Liver (tissue), 9 donors: Measurements from ENCODE around the gene ATP2A3. TPM values are rescaled to one million over a fixed set of nuclear protein-coding genes. Genes with fewer than 3 reads are reported as not detected.

Source experiments
- DNase-seq: peaks from one replicate; pipeline ENCODE4 v3.0.0-alpha.2; 2017; ENCODE audit warnings: low spot score
- H3K27ac ChIP-seq, 2 donors: one replicate each; pipeline ENCODE4 v1.7.0; 2013; ENCODE audit warnings: inconsistent platforms in 2 of 2, low read length in 2 of 2, control low read depth in 1 of 2, low read depth in 1 of 2, mild to moderate bottlenecking in 1 of 2
- H3K27me3 ChIP-seq, 4 donors: one replicate each; pipeline versions ENCODE4 v1.6.1 to v1.7.0; 2013; ENCODE audit warnings: low read length in 3 of 4, inconsistent platforms in 1 of 4, mild to moderate bottlenecking in 1 of 4, moderate library complexity in 1 of 4; ENCODE audit not compliant: control insufficient read depth in 4 of 4, insufficient read depth in 4 of 4
- H3K36me3 ChIP-seq, 4 donors: one replicate each; pipeline versions ENCODE4 v1.6.1 to v1.7.0; 2013; ENCODE audit warnings: low read length in 3 of 4, mild to moderate bottlenecking in 3 of 4, low read depth in 1 of 4, moderate library complexity in 1 of 4; ENCODE audit not compliant: control insufficient read depth in 4 of 4, insufficient read depth in 3 of 4
- H3K4me1 ChIP-seq, 4 donors: one replicate each; pipeline versions ENCODE4 v1.6.1 to v1.7.0; 2013; ENCODE audit warnings: low read length in 3 of 4, mild to moderate bottlenecking in 3 of 4, moderate library complexity in 1 of 4; ENCODE audit not compliant: control insufficient read depth in 4 of 4, insufficient read depth in 4 of 4
- H3K4me3 ChIP-seq, 3 donors: one replicate each; pipeline versions ENCODE4 v1.6.1 to v1.7.0; 2013; ENCODE audit warnings: low read length in 3 of 3, control low read depth in 1 of 3, low read depth in 1 of 3, mild to moderate bottlenecking in 1 of 3
- H3K9ac ChIP-seq, 2 donors: one replicate each; pipeline ENCODE4 v1.7.0; 2013; ENCODE audit warnings: low read length in 2 of 2, mild to moderate bottlenecking in 2 of 2, moderate library complexity in 2 of 2, control low read depth in 1 of 2, low read depth in 1 of 2
- H3K9me3 ChIP-seq, 4 donors: one replicate each; pipeline versions ENCODE4 v1.6.1 to v1.7.0; 2013; ENCODE audit warnings: low read length in 3 of 4; ENCODE audit not compliant: control insufficient read depth in 4 of 4
- EGR1 ChIP-seq, 2 donors: IDR thresholded peaks; 2 replicates each; pipeline ENCODE4 v1.6.1; 2016 to 2018; ENCODE audit warnings: antibody characterized with exemption in 2 of 2, low read depth in 2 of 2
- FOXA1 ChIP-seq: IDR thresholded peaks from 2 replicates; pipeline ENCODE4 v1.6.1; 2016; ENCODE audit warnings: antibody characterized with exemption
- FOXA2 ChIP-seq: IDR thresholded peaks from 2 replicates; pipeline ENCODE4 v1.6.1; 2016; ENCODE audit warnings: antibody characterized with exemption
- GABPA ChIP-seq, 2 donors: IDR thresholded peaks in 1 of 2; conservative IDR thresholded peaks in 1 of 2; 2 replicates each; pipeline ENCODE4 v1.6.1; 2016; ENCODE audit warnings: antibody characterized with exemption in 2 of 2, mild to moderate bottlenecking in 1 of 2, moderate library complexity in 1 of 2
- HNF4A ChIP-seq, 2 donors: conservative IDR thresholded peaks; 2 replicates each; pipeline ENCODE4 v1.6.1; 2016; ENCODE audit warnings: antibody characterized with exemption in 2 of 2, mild to moderate bottlenecking in 2 of 2
- HNF4G ChIP-seq: IDR thresholded peaks from 2 replicates; pipeline ENCODE4 v1.6.1; 2016; ENCODE audit warnings: antibody characterized with exemption
- JUND ChIP-seq, 2 donors: IDR thresholded peaks; 2 replicates each; pipeline ENCODE4 v1.6.1; 2016; ENCODE audit warnings: antibody characterized with exemption in 2 of 2
- NR2F2 ChIP-seq: IDR thresholded peaks from 2 replicates; pipeline ENCODE4 v1.6.1; 2016; ENCODE audit warnings: antibody characterized with exemption
- RAD21 ChIP-seq, 2 donors: IDR thresholded peaks; 2 replicates each; pipeline ENCODE4 v1.6.1; 2016; ENCODE audit warnings: antibody characterized with exemption in 2 of 2, mild to moderate bottlenecking in 2 of 2
- RXRA ChIP-seq, 2 donors: IDR thresholded peaks; 2 replicates each; pipeline ENCODE4 v1.6.1; 2017 to 2018; ENCODE audit warnings: antibody characterized with exemption in 2 of 2, mild to moderate bottlenecking in 1 of 2
- SP1 ChIP-seq: IDR thresholded peaks from 2 replicates; pipeline ENCODE4 v1.6.1; 2018; ENCODE audit warnings: antibody characterized with exemption, mild to moderate bottlenecking
- TAF1 ChIP-seq: conservative IDR thresholded peaks from 2 replicates; pipeline ENCODE4 v1.6.1; 2016; ENCODE audit warnings: antibody characterized with exemption, mild to moderate bottlenecking
- YY1 ChIP-seq: IDR thresholded peaks from 2 replicates; pipeline ENCODE4 v1.6.1; 2016; ENCODE audit warnings: antibody characterized with exemption, mild to moderate bottlenecking
- WGBS: extraction: QIAGEN DNeasy Blood & Tissue Kit; methylation state at CpG from one replicate; pipeline ENCODE4 v1.1.7; 2013; 5-methylcytosine and 5-hydroxymethylcytosine counted together
- polyA plus RNA-seq, 2 donors: library from polyadenylated mRNA; stranded (reverse) in 1 of 2; unstranded in 1 of 2; fragments of 200-250 nt in 1 of 2; fragments of >200 nt in 1 of 2; fragmentation: Nextera tagmentation in 1 of 2; extraction: Ambion mirVana in 1 of 2; gene quantifications; one replicate each; pipeline versions ENCODE4 v1.2.1 to v1.2.3, GENCODE V29; 2013 to 2015
- total RNA-seq, 2 donors: library from RNA; depleted of rRNA; stranded (reverse); fragments of >200 nt; gene quantifications; one replicate each; pipeline ENCODE4 v1.2.3, GENCODE V29; 2014
- TF ChIP-seq, protein P1 (sequence below): IDR thresholded peaks from 2 replicates; pipeline ENCODE4 v1.6.1; 2016; ENCODE audit warnings: antibody characterized with exemption, mild to moderate bottlenecking
- TF ChIP-seq, protein P2 (sequence below): fragments of 150-350 bp; IDR thresholded peaks from 2 replicates; pipeline ENCODE4 v1.5.1; 2017; ENCODE audit warnings: improper control_type of control experiment, low read depth, low read length; ENCODE audit not compliant: missing input control
- TF ChIP-seq, protein P3 (sequence below): IDR thresholded peaks from 2 replicates; pipeline ENCODE4 v1.6.1; 2016; ENCODE audit warnings: antibody characterized with exemption
- TF ChIP-seq, protein P4 (sequence below): IDR thresholded peaks from 2 replicates; pipeline ENCODE4 v1.6.1; 2016; ENCODE audit warnings: antibody characterized with exemption
- donor health status: healthy.
- donor health status: healthy.
- donor health status: healthy.
- donor health status: healthy.
- donor health status: healthy.

ATP2A3 gene
- total and polyA plus RNA-seq, 4 donors: 1.4 to 17.1 (median 3.2) TPM

DNA sequence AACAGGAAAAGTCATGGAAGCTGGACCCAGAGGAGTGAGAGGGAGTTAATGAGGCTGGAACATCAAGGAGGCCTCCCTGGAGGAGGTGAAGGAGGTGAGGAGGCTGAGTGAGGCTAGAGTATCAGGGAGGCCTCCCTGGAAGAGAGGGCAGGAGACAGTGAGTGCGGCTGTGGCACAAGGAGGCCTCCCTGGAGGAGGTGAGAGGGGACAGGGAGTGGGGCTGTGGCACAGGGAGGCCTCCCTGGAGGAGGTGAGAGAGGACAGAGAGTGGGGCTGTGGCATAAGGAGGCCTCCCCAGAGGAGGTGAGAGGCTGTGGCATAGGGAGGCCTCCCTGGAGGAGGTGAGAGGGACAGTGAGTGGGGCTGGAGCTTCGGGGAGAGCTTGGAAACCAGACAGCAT lies 76.8 kb downstream of the ATP2A3 start:
- peaks cover 0 to 20% (median 8%) of the 10 kb centered on the region in 4 donors for H3K4me1 ChIP-seq
- no peak for DNase-seq

DNA sequence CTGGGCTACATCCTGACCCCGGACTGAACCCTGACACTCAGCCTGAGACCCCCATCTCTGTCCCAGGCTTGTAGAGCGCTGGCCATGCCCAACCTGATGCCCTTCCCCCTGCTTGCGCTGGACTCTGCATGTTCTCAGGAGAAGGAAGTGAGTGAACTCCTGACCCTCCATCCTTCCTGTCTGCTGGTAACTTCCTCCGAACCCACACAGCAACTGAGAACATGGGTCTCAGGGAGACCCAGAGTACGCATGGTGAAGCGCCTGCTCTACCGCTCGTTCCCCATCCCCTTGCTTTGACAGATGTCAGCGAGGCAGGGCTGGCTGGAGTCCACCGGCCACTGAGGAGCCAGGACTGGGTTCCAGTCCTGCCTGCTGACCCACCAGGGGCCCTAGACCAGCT lies 77.5 kb downstream of the ATP2A3 start:
- Histone ChIP-seq H3K27me3 (peaks cover 0 to 2% (median 0%) of the 10 kb centered on the region in 4 donors), H3K36me3 (no peaks in the 10 kb centered on the region), H3K4me3 (no peak overlapping the region), H3K9ac (no peak overlapping the region), H3K9me3 (no peaks in the 10 kb centered on the region), H3K4me1 (peaks cover 0 to 13% (median 6%) of the 10 kb centered on the region in 4 donors), H3K27ac (peak overlapping the region; percentile 53 to 55)
- WGBS: 62% methylated on average over 10 of the region's 10 CpGs
- TF ChIP-seq, protein P1, sequence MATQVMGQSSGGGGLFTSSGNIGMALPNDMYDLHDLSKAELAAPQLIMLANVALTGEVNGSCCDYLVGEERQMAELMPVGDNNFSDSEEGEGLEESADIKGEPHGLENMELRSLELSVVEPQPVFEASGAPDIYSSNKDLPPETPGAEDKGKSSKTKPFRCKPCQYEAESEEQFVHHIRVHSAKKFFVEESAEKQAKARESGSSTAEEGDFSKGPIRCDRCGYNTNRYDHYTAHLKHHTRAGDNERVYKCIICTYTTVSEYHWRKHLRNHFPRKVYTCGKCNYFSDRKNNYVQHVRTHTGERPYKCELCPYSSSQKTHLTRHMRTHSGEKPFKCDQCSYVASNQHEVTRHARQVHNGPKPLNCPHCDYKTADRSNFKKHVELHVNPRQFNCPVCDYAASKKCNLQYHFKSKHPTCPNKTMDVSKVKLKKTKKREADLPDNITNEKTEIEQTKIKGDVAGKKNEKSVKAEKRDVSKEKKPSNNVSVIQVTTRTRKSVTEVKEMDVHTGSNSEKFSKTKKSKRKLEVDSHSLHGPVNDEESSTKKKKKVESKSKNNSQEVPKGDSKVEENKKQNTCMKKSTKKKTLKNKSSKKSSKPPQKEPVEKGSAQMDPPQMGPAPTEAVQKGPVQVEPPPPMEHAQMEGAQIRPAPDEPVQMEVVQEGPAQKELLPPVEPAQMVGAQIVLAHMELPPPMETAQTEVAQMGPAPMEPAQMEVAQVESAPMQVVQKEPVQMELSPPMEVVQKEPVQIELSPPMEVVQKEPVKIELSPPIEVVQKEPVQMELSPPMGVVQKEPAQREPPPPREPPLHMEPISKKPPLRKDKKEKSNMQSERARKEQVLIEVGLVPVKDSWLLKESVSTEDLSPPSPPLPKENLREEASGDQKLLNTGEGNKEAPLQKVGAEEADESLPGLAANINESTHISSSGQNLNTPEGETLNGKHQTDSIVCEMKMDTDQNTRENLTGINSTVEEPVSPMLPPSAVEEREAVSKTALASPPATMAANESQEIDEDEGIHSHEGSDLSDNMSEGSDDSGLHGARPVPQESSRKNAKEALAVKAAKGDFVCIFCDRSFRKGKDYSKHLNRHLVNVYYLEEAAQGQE: no peak
- TF ChIP-seq RXRA (IDR thresholded peaks at IDR 0.05): peak; percentile 42 to 49
- TF ChIP-seq TAF1: no peak
- TF ChIP-seq NR2F2: peak; percentile 93
- TF ChIP-seq, protein P2, sequence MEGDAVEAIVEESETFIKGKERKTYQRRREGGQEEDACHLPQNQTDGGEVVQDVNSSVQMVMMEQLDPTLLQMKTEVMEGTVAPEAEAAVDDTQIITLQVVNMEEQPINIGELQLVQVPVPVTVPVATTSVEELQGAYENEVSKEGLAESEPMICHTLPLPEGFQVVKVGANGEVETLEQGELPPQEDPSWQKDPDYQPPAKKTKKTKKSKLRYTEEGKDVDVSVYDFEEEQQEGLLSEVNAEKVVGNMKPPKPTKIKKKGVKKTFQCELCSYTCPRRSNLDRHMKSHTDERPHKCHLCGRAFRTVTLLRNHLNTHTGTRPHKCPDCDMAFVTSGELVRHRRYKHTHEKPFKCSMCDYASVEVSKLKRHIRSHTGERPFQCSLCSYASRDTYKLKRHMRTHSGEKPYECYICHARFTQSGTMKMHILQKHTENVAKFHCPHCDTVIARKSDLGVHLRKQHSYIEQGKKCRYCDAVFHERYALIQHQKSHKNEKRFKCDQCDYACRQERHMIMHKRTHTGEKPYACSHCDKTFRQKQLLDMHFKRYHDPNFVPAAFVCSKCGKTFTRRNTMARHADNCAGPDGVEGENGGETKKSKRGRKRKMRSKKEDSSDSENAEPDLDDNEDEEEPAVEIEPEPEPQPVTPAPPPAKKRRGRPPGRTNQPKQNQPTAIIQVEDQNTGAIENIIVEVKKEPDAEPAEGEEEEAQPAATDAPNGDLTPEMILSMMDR: no peak
- TF ChIP-seq FOXA1: no peak
- no peak for TF ChIP-seq HNF4A (conservative IDR thresholded peaks at IDR 0.05)
- peak; percentile 55 for TF ChIP-seq SP1
- TF ChIP-seq EGR1 (IDR thresholded peaks at IDR 0.05; ENCODE audit: low read depth in 2 of 2): peak; percentile 33 to 78
- TF ChIP-seq FOXA2: no peak
- DNase-seq: no peak

More for the DNA sequence above, 76.8 kb downstream of the ATP2A3 start:
- TF ChIP-seq NR2F2: no peak
- TF ChIP-seq RAD21 (IDR thresholded peaks at IDR 0.05): no peak
- TF ChIP-seq HNF4A (conservative IDR thresholded peaks at IDR 0.05): no peak
- TF ChIP-seq HNF4G: no peak
- TF ChIP-seq RXRA (IDR thresholded peaks at IDR 0.05): no peak
- no peak for TF ChIP-seq YY1
- no peak for TF ChIP-seq TAF1
- TF ChIP-seq JUND (IDR thresholded peaks at IDR 0.05): no peak
- TF ChIP-seq SP1: no peak
- TF ChIP-seq, protein P3, sequence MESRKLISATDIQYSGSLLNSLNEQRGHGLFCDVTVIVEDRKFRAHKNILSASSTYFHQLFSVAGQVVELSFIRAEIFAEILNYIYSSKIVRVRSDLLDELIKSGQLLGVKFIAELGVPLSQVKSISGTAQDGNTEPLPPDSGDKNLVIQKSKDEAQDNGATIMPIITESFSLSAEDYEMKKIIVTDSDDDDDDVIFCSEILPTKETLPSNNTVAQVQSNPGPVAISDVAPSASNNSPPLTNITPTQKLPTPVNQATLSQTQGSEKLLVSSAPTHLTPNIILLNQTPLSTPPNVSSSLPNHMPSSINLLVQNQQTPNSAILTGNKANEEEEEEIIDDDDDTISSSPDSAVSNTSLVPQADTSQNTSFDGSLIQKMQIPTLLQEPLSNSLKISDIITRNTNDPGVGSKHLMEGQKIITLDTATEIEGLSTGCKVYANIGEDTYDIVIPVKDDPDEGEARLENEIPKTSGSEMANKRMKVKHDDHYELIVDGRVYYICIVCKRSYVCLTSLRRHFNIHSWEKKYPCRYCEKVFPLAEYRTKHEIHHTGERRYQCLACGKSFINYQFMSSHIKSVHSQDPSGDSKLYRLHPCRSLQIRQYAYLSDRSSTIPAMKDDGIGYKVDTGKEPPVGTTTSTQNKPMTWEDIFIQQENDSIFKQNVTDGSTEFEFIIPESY: no peak
- TF ChIP-seq GABPA (IDR thresholded peaks at IDR 0.05 in 1 of 2, conservative IDR thresholded peaks at IDR 0.05 in 1 of 2): no peak
- TF ChIP-seq, protein P4, sequence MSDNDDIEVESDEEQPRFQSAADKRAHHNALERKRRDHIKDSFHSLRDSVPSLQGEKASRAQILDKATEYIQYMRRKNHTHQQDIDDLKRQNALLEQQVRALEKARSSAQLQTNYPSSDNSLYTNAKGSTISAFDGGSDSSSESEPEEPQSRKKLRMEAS: no peak
- no peak for TF ChIP-seq EGR1 (IDR thresholded peaks at IDR 0.05; ENCODE audit: low read depth in 2 of 2)
- no peak for TF ChIP-seq FOXA1
- TF ChIP-seq FOXA2: no peak
- TF ChIP-seq, protein P1: no peak
- Histone ChIP-seq H3K36me3 (no peaks in the 10 kb centered on the region), H3K27me3 (peaks cover 0 to 2% (median 0%) of the 10 kb centered on the region in 4 donors), H3K27ac (peak overlapping the region; percentile 53 to 55), H3K4me3 (no peak overlapping the region), H3K9ac (no peak overlapping the region), H3K9me3 (no peaks in the 10 kb centered on the region)
- WGBS: 65% methylated on average over 2 of the region's 2 CpGs
